Measurements from ENCODE around the gene ARHGAP25. TPM values are rescaled to one million over a fixed set of nuclear protein-coding genes. Genes with fewer than 3 reads are reported as not detected.

The ARHGAP25 gene
- total RNA-seq, 1 donor from 2014 or later = 9.6 TPM

GRCh38 chr2:68748568-68748967 lies 14.0 kb downstream of the ARHGAP25 start:
- H3K4me3 ChIP-seq = no peak overlapping the region
- no peak overlapping the region for H3K27ac ChIP-seq
- intact Hi-C loops (cut with DNase I) = no loop called here
- DNase-seq (ENCODE audit: extremely low spot score in 2 of 2) = peak; percentile 14 to 20
- no peaks in the 10 kb centered on the region for H3K36me3 ChIP-seq
- H3K27me3 ChIP-seq = no peaks in the 10 kb centered on the region
- H3K9me3 ChIP-seq = no peaks in the 10 kb centered on the region
- H3K4me1 ChIP-seq = no peaks in the 10 kb centered on the region
- TF ChIP-seq POLR2AphosphoS5 (IDR thresholded peaks at IDR 0.05; ENCODE audit: insufficient read depth in 1 of 2, low read depth in 1 of 2) = no peak
- no peak for TF ChIP-seq POLR2A (IDR thresholded peaks at IDR 0.05)
- TF ChIP-seq CTCF (IDR thresholded peaks at IDR 0.05) = no peak

GRCh38 chr2:68749345-68749744 lies 14.7 kb downstream of the ARHGAP25 start:
- peak; percentile 37 to 60 for DNase-seq (ENCODE audit: extremely low spot score in 2 of 2)
- Histone ChIP-seq H3K4me3 (no peak overlapping the region), H3K27ac (no peak overlapping the region)

GRCh38 chr2:68750592-68751396 lies 16.2 kb downstream of the ARHGAP25 start:
- Histone ChIP-seq H3K27ac (no peak overlapping the region), H3K36me3 (no peaks in the 10 kb centered on the region), H3K27me3 (no peaks in the 10 kb centered on the region), H3K4me3 (no peak overlapping the region), H3K9me3 (no peaks in the 10 kb centered on the region), H3K4me1 (peaks cover 7% of the 10 kb centered on the region)
- no peak for TF ChIP-seq CTCF (IDR thresholded peaks at IDR 0.05)
- no peak for TF ChIP-seq POLR2A (IDR thresholded peaks at IDR 0.05)
- TF ChIP-seq POLR2AphosphoS5 (IDR thresholded peaks at IDR 0.05; ENCODE audit: insufficient read depth in 1 of 2, low read depth in 1 of 2) = no peak
- DNase-seq (ENCODE audit: extremely low spot score in 2 of 2) = peak in 1 of 2 donors; percentile 55
- intact Hi-C loops (cut with DNase I) = loop anchor here (10.0 kb wide), 1 partner anchor 164 kb away; no protein-coding TSS in a partner anchor

More at GRCh38 chr2:68749345-68749744, 14.7 kb downstream of the ARHGAP25 start:
- intact Hi-C loops (cut with DNase I) = no loop called here
- Histone ChIP-seq H3K4me1 (no peaks in the 10 kb centered on the region), H3K36me3 (no peaks in the 10 kb centered on the region), H3K27me3 (no peaks in the 10 kb centered on the region), H3K9me3 (no peaks in the 10 kb centered on the region)
- no peak for TF ChIP-seq CTCF (IDR thresholded peaks at IDR 0.05)

GRCh38 chr2:68751397-68752339 lies 17.1 kb downstream of the ARHGAP25 start:
- Histone ChIP-seq H3K27ac (no peak overlapping the region), H3K9me3 (no peaks in the 10 kb centered on the region), H3K4me3 (no peak overlapping the region), H3K4me1 (peaks cover 11% of the 10 kb centered on the region), H3K36me3 (no peaks in the 10 kb centered on the region), H3K27me3 (no peaks in the 10 kb centered on the region)
- intact Hi-C loops (cut with DNase I) = loop anchor here (10.0 kb wide), 1 partner anchor 163 kb away; no protein-coding TSS in a partner anchor
- peak in 1 of 2 donors; percentile 94 for DNase-seq (ENCODE audit: extremely low spot score in 2 of 2)
- peak; percentile 82 to 95 (median 92) for TF ChIP-seq CTCF (IDR thresholded peaks at IDR 0.05)
- TF ChIP-seq POLR2AphosphoS5 (IDR thresholded peaks at IDR 0.05; ENCODE audit: insufficient read depth in 1 of 2, low read depth in 1 of 2) = peak in 1 of 2 donors; percentile 64
- no peak for TF ChIP-seq POLR2A (IDR thresholded peaks at IDR 0.05)

All from vagina (tissue), 2 donors.